GM21526 (cell line): Measurements from ENCODE around the gene DLL4.

Source experiments
- ATAC-seq: cut with Tn5 transposase; IDR thresholded peaks from one replicate; pipeline ENCODE4 v1.9.1; 2021; ENCODE audit warnings: moderate library complexity; ENCODE audit not compliant: unreplicated experiment, low FRiP score

The DLL4 gene

DNA sequence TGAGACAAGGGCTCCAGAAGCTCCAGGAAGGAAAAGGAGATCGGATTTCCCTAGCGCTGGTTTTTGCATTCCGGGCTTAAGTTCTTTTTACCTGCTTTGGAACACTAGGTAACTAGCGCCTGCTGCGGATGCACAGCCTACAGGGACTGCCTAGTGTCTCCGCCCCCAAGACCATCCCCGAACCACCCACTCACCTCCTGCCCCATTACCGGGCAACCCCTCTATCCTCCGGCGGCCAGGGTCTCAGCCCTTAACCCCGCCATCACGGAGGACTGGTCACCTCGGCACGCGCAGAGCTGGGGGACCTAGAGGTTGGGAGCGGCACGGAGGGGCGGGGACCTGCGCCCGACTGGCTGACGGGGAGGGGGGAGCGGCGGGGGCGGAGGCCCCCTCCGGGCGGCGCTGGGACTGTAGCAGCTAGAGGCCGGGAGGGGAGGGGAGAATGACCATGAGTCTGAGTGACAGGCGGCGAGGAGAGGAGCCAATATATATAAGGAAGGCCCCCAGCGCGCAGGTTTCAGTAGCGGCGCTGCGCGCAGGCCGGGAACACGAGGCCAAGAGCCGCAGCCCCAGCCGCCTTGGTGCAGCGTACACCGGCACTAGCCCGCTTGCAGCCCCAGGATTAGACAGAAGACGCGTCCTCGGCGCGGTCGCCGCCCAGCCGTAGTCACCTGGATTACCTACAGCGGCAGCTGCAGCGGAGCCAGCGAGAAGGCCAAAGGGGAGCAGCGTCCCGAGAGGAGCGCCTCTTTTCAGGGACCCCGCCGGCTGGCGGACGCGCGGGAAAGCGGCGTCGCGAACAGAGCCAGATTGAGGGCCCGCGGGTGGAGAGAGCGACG lies at the start of gene DLL4:
Gene DLL4, plus strand, starts transcription at position 520 of the 839 bp plus-strand sequence. CDS start 329 bp downstream, outside the sequence.
- ATAC-seq, result no peak

- no peak for ATAC-seq
These were observed 49.5 kb upstream of the DLL4 start for GRCh38 chr15:40879609-40880008.

DNA sequence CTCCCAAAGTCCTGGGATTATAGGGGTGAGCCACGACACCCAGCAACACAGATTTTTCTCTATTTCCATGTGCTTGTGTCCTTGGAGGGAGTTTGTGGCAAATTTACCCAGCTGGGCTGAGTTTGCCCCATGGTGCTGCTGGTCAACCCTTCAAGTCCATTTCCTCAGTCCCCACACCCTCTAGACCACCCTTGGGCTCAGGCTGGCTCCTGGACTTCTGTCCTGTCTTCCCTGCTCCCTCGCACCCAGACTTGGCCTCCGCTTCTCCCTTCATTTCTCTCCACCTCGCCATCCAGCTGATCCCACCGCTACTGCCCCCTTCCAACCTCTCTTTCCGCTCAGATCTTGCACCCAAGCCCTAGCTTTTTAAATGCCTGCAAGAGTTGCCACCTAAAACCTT lies 47.8 kb upstream of the DLL4 start:
- no peak for ATAC-seq

- ATAC-seq, result no peak
These were observed 42.6 kb upstream of the DLL4 start for GRCh38 chr15:40886586-40886985.

DNA sequence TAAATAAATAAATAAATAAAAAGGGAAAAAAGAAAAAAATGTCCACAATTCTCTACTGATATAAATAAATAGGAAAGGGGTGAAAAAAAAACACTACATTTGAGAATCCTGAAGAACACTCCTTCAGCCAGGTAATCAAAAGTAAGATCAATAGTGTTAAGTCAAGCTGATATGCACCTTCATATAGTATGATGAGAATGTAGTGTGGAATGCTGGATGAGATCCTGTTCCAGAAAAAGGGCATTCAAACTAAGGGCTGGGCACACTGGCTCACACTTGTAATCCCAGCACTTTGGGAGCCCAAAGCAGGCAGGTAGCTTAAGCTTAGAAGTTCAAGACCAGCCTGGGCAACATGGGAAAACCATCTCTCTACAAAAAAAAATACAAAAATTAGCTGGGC lies 40.0 kb upstream of the DLL4 start:
- ATAC-seq, result no peak

DNA sequence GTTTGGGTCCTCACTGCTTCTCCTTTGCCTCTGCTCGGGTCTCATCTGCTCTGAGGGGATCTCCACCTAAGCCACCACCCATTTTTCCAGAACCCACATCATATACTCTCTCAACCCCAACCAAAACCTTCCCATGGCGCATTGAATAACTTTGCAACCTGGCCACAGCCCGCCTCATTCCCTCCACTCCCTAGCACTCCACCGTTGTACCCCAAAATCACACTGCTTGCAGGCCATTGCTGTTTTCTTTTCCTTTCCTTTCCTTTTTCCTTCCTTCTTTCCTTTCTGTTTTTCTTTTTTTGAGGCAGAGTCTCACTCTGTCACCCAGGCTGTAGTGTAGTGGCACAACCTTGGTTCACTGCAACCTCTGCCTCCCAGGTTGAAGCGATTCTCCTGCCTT lies 38.0 kb upstream of the DLL4 start:
- ATAC-seq, result no peak

DNA sequence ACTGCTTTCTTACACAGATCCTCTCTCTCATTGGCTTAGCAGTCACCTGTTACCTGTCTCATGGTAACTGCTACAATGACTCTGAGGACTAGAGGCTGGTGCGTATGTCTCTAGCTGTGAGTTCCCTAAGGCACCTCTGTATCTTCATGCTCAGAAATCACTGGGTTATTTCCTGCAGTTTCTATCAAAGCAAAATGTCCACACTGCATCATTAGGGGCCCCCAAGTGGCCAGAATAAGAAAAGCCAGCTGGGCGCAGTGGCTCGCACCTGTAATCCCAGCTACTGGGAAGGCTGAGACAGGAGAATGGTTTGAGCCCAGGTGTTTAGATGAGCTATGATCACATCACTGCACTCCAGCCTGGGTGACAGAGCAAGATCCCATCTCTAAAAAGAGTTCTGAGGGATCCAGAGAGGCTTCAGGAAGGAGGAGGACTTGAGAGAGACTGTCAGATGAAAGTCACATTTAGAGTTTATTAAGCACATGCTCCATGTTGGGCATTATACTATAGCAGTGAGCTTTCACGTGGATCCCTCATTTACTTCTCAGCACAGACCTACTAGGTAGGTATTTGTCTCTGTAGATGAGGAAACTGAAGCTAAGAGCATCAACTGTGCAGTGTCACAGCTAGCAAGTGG lies 37.2 kb upstream of the DLL4 start:
- ATAC-seq, result no peak

DNA sequence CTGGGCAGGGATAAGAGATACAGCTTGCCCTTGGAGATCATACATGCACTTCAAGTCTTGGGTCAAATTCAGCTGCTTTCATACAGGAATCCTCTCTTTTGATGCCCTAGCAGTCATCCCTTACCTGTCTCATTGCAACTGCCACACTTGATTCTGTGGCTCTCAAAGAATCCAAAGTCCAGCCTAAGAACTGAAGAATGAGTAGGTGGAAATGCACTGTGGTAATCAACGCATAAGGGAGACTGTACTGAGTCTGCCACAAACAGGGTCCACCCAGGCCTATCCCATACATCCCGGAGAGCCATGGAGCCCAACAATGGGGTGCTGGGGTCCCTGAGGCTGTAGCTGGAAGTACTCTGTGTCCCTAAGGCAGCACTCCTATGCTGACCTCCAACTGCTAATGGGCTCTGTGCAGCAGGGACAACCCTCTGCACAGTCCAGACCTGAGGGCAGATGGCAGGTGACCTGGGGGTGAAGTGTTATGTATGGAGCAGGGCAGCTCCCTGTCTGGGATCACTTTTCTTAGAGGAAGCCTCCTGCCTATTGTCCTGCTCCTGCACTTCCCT lies 36.6 kb upstream of the DLL4 start:
- ATAC-seq, result no peak

DNA sequence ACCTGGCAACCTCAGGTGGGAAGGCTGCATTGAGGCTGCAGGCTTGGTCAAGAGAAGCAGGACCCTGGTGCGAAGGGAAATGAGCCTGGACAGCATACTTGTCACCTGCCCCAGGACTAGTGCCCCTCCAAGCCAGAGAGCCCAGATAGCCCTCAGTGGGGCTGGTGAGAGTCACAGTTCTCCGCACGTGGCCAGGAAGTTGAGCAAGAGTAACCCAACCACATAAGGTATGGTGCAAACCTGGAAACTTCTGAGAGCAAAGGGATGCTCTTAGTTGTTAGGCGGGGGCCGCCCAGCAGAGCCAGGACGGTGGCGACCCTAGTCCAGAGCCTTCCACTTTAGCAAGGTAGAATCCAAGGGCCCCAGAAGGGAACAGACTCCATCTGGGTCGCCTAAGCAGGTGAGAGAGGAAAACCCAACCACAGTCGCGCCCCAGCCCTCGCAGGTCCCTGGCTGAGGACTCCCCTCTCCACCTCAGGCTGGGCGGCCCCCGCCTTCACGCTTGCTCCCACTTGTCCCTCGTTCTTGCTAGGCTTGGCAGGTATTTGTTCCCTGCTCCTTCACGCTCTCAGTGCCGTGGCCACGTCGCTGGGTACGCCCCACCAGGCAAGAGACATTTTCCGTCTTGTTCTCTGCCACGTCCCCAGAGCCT lies 36.0 kb upstream of the DLL4 start:
- no peak for ATAC-seq

DNA sequence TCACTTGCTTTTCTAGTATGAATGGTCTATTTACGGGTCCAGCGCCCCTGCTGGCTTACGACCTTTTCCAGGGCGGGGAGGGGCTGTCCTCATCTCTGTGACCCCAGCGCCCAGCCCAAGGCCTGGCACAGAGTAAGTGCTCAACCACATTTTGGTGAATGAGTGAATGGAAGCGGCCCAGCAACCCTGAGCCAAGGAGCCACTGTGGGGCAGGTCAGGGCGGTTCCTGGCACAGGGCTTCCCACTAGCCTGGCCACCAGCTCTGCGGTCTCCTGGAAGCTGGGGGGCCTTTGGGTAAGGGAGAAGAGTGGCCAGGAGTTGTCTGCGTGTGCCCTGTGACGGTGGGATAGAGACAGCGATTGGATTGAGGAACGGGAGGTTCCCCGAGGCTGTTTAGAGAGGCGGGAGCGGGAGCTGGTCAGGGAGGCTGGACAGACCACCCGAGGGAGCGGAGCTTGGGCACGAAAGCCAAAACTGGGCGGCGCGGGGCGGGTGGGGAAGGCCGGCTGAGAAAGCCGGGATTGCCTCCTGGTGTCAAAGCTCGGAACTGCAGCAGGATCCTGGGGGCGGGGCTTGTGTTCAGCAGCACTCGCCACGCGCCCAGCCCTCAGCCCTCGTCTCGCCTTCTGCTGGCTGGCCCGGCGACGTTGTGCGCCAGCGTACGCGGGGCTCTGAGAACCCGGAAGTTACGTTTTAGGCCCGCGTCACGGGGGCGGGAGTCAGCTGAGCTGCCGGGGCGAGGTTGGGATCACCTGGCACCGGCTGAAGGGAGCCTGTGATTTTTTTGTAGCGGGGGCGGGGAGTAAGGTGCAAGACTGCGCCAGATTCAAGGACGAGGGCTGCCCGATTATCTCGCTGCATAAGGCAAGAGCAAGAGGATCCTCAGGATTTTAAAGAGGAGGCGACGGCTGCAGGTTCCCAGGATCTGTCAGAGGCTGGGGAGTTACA lies 35.1 kb upstream of the DLL4 start, which contains the start of gene VPS18:
Gene VPS18, plus strand, starts transcription at position 718 of the 948 bp plus-strand sequence. CDS start 319 bp downstream, outside the sequence.
- peak; percentile 79 for ATAC-seq

- ATAC-seq, result peak; percentile 31
These were observed 34.3 kb upstream of the DLL4 start for GRCh38 chr15:40894681-40895448.

DNA sequence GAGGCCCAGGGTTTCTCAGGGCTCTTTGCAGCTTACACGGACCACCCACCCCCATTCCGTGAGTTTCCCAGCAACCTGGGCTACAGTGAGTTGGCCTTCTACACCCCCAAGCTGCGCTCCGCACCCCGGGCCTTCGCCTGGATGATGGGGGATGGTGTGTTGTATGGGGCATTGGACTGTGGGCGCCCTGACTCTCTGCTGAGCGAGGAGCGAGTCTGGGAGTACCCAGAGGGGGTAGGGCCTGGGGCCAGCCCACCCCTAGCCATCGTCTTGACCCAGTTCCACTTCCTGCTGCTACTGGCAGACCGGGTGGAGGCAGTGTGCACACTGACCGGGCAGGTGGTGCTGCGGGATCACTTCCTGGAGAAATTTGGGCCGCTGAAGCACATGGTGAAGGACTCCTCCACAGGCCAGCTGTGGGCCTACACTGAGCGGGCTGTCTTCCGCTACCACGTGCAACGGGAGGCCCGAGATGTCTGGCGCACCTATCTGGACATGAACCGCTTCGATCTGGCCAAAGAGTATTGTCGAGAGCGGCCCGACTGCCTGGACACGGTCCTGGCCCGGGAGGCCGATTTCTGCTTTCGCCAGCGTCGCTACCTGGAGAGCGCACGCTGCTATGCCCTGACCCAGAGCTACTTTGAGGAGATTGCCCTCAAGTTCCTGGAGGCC lies 29.5 kb upstream of the DLL4 start:
- no peak for ATAC-seq

DNA sequence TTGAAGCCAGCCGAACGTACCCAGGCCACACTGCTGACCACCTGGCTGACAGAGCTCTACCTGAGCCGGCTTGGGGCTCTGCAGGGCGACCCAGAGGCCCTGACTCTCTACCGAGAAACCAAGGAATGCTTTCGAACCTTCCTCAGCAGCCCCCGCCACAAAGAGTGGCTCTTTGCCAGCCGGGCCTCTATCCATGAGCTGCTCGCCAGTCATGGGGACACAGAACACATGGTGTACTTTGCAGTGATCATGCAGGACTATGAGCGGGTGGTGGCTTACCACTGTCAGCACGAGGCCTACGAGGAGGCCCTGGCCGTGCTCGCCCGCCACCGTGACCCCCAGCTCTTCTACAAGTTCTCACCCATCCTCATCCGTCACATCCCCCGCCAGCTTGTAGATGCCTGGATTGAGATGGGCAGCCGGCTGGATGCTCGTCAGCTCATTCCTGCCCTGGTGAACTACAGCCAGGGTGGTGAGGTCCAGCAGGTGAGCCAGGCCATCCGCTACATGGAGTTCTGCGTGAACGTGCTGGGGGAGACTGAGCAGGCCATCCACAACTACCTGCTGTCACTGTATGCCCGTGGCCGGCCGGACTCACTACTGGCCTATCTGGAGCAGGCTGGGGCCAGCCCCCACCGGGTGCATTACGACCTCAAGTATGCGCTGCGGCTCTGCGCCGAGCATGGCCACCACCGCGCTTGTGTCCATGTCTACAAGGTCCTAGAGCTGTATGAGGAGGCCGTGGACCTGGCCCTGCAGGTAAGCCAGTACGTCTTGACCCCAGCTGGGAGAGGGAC lies 28.7 kb upstream of the DLL4 start:
- no peak for ATAC-seq

DNA sequence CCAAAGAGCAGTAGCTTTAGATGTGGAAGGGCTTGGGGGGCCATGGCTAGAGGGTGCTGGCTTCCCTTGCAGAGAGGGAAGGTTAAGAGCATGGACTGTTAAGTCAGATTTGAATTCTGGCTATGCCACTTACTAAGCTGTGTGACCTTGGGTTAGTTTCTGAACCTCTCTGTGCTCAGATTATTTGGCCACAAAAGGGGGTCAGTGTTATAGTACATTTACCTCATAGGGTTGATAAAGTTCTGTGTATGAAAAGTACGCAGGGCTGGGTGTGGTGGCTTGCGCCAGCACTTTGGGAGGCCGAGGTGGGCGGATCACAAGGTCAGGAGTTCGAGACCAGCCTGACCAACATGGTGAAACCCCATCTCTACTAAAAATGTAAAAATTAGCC lies 28.1 kb upstream of the DLL4 start:
- ATAC-seq, result no peak

GRCh38 chr15:40902605-40903561 lies 26.3 kb upstream of the DLL4 start:
- ATAC-seq, result no peak

- ATAC-seq, result no peak
These were observed 24.5 kb upstream of the DLL4 start for GRCh38 chr15:40904552-40905201.
